G401.6 (cell line): ENCODE data around the gene FOXK1.

Experiments used
- FAIRE-seq: peaks from 2 replicates; lab custom pipeline; 2012; peaks lifted over from hg19 to GRCh38; lab: Jason Lieb, UNC

Gene FOXK1

GRCh38 chr7:4699841-4700240 is 17.7 kb downstream of the FOXK1 start:
- FAIRE-seq, result no peak

DNA sequence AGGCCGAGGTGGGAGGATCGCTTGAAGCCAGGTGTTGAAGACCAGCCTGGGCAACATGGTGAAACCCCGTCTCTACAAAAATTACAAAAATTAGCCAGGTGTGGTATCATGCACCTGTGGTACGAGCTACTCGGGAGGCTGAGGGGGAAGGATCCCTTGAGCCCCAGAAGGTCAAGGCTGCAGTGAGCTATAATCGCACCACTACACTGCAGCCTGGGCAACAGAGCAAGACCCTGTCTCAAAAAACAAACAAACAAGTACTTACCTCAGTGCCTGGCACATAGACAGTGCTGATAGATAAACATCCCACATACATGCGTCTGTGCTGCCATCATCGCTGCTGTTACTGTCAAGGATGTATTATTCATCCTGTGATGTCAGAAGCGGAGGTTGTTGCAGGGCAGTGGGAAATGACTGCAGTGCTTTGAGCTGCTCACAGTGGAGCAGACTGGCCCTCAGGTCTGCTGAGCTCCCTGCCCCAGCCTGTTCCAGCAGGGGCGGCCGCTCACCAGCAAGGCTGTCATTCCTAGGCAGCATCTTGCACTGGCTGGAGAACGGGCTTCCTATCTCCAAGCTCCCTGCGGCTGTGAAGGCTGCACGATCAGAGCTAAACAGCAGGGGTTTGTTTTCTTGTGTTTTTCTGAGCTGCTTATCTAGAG is 18.6 kb downstream of the FOXK1 start:
- no peak for FAIRE-seq

DNA sequence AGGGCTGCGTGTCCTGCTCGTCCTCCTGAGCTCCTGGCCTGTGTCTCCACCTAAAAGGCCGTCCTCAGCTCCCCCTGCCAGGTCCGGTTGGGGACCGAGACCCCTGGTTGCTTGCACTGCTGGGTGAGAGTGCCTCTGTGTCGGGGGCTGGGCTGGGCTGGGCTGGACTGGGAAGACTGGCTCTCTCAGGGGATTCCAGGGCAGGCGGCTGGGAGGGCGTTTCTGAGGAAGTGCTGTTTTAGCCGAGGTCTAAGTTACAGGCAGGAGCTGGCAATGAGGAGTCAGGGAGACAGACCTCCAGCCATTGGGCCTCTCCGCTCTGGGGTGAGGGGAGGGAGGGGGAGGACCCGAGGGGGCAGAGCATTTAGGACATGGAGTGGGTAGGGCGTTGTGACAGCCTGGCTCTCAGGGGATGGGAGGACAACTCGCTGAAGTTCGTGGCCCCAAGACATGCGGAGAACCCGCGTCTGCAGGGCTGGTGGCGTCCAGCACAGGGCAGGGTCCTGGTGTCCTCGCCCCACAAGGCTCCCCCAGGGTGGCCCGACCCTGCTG is 20.9 kb downstream of the FOXK1 start:
- no peak for FAIRE-seq

DNA sequence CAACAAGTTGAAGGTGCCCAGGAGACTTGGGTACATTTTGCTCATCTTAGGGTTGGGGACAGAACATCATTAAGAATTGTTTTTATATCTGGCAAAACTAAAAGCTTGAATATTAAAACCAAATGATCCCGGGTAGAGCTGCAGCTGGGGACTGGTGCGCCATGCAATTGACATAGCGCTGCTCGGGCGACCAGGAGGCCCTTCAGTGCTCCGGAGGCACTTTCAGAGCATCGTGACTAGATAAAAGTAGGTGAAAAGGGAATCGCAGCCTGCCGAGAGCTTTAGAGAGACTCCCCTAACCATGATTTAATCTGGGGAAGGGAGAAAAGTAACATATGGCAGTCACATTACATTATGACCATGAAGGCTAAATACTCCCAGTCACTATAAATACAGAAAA is 21.4 kb downstream of the FOXK1 start:
- no peak for FAIRE-seq

DNA sequence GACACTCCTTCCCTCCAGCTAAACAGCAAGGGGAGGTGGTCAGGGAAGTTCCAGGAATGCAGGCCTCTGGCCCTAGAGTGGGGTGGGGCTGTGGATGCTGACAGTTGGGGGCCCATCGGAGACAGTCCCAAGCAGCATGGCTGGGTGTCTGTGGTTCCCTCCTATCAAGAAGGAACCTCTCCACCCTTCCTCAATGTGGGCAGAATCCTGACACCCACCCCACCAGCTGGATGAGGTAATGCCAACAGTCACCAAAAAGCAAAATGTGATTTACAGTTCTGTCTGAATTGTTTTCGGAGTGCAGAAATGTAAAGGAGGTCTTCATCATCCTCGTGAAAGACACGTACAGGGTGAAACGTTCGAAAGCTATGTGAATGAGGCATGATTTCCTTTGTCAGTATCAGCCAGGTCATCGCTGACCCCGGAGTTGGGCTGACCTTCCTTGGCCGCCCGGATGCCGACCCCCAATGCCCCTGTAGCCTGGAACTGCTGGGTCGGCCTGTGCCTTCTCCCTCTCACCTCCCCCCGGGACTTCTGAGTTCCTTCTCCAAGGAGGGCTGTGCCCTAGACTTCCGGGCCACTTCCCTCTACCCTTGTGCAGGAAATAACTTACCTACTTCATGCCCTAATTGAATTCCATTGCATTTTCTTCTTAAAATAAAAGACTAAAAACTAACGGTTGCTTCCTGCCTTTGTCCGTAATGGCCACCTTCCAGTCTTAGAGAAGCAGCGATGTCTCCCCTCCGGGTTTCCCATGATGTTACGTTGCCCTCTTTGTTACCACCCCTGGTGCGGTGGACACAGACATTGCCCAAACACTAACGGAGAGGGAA is 24.5 kb downstream of the FOXK1 start:
- no peak for FAIRE-seq

- no peak for FAIRE-seq
Measured at GRCh38 chr7:4707217-4707741, 25.2 kb downstream of the FOXK1 start.

DNA sequence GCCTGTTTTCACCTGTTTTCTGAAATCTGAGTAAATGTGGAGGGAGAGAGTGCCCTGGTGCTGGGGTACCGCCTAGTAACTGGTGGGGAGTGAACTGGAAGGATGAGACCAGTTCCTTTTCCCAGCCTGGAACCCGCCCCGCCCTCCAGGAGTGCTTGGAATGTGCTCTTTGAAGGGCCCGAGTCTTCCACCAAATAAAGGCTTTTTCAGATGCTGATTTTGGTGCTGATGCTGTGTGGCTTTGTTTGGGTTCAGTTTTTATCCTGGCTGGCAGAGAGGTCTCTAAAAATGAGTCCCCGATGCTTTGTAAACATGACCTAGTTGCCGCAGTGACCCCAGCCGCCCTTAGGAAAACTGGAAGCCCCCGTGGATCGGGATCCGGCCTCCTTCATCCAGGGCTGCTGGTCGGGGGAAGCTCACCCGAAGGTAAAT is 25.9 kb downstream of the FOXK1 start:
- no peak for FAIRE-seq

DNA sequence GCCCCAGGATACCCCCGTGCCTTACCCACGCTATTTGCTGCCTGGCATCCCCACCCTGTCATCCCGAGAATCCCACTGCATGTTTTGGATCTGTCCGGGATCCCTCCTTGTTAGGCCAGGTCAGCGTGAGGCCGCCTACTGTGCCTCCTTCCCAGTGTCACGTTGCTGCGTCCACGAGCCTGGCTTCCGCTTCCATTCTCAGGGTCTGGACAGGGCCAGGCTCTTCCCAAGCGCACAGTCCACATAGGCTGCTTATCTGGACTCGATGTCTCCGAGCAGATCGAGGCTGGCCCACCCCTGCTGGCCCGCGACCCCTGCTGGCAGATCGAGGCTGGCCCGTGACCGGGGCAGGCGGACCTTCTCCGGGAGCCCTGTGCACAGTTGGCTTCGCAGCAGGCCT is 27.1 kb downstream of the FOXK1 start:
- FAIRE-seq, result no peak

DNA sequence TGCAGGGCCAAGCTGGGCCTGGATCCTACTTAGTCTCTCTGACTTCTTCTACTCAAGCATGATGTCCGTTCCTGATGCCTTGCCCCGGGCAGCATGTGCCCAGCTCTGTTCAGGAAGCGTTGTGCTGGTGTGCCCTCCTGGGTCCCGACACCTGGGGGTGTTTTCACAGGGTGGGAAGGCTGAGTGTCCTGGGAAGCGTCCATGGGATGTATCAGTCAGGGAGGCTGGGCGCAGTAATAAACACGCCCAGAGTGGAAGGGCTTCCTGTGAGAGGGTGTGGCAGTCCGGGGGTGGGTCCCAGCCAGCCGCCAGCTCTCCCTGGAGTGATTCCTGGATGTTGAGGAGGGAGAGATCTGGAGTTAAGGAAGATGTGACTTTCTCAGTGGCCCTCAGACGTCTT is 29.0 kb downstream of the FOXK1 start:
- no peak for FAIRE-seq

GRCh38 chr7:4711634-4712033 is 29.5 kb downstream of the FOXK1 start:
- no peak for FAIRE-seq

GRCh38 chr7:4712281-4713182 is 30.4 kb downstream of the FOXK1 start:
- FAIRE-seq, result no peak

GRCh38 chr7:4713183-4713784 is 31.2 kb downstream of the FOXK1 start:
- no peak for FAIRE-seq

DNA sequence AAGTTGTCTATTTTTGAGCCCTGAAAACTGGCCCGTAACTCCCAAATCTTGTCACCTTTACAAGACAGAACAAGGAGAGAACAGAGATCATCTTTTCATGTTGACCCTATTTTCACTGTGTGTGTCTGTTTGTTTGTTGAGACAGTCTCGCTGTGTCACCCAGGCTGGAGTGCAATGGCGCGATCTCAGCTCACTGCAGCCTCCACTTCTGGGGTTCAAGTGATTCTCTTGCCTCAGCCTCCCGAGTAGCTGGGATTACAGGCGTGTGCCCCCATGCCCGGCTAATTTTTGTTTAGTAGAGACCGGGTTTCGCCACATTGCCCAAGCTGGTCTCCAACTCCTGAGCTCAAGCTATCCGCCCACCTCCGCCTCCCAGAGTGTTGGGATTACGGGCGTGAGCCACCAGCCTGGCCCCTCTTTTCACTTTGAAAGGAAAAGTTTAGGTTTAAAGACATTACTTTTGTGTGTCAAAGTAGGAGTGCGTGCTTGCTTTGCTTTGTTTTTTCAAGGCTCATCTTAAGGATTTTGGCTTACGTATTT is 32.1 kb downstream of the FOXK1 start:
- no peak for FAIRE-seq

- no peak for FAIRE-seq
Measured at GRCh38 chr7:4714767-4715409, 32.8 kb downstream of the FOXK1 start.

DNA sequence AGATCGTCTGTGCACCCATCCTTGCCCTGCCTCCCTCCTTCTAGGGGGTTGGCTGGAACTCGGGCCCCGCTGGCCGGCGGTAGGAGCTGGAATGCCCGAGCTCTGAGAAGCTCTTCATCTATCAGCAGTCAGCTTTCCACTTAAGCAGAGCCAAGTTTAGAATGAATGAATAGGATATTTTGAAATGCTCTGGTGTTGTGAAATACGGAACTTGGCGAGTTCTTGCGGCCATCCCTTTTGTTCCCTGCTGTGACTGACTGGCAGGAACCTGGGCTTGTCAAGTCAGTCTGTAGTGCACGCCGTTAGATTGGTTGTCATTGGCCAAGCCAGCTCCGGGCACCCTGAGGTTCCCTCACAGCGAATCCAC is 33.3 kb downstream of the FOXK1 start:
- no peak for FAIRE-seq

DNA sequence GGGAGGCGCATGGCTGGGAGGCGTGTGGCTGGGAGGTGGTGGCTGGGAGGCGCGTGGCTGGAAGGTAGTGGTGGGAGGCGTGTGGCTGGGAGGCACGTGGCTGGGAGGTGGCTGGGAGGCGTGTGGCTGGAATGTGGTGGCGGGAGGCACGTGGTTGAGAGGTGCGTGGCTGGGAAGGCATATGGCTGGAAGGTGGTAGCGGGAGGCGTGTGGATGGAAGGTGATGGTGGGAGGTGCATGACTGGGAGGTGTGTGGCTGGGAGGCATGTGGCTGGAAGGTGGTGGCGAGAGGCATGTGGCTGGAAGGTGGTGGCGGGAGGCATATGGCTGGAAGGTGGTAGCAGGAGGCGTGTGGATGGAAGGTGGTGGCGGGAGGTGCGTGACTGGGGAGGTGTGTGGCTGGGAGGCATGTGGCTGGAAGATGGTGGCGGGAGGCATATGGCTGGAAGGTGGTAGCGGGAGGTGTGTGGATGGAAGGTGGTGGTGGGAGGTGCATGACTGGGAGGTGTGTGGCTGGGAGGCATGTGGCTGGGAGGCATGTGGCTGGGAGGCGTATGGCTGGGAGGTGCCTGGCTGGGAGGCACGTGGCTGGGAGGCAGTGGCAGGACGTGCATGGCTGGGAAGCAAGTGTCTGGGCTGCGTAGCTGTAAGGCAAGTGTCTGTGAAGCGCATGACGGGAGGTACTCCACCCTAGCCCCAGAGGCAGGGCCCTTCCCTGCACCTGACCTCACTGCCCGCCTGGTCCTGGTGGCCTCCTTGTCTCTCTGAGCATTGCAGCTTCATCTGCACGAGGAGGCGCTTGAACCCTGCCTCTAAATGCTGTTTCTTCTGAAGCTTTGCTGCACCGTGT is 35.1 kb downstream of the FOXK1 start:
- FAIRE-seq, result no peak

DNA sequence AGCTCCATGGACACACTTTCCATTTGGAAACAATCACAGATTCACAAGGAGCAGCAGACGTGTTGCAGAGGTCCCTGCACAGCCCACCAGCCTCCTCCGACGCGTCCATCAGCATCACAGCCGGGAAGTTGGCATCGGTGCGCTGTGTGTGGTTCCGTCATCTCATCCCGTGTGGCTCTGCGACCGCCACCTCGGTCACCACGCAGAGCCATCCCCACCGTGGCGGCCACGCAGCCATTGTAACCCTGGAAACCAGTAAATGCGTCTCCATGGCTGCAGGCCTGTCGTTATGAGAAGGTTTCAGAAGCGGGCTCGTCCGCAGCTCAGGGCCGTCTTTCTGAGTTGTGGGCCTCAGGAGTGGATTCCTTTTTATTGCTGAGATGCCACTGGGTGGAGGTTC is 36.0 kb downstream of the FOXK1 start:
- no peak for FAIRE-seq

- no peak for FAIRE-seq
Measured at GRCh38 chr7:4720225-4720624, 38.1 kb downstream of the FOXK1 start.

DNA sequence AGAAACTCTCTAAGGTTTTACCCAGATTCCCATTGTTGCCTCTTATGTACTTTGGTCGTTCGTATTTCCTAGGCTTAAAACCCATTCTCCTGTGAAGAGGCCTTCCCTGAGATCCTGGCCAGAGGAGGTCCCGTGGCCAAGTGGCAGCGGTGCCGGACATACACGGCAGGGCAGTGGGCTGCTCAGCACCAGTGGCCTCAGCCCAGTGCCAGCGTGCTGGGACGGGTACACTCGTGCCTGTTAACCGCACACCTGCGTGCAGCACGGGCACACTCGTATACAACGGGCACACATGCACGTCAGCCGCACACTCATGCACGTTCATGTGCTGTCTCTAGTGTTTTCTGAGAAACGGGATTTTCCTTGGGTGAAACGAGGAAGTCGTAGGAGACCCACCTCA is 40.2 kb downstream of the FOXK1 start:
- no peak for FAIRE-seq

- no peak for FAIRE-seq
Measured at GRCh38 chr7:4722960-4723630, 41.0 kb downstream of the FOXK1 start.
